ENCODE results near the gene ADAMTSL3. TPM values are rescaled to one million over a fixed set of nuclear protein-coding genes. Genes with fewer than 3 reads are reported as not detected.
"Not testable (repeated sequence)": the region's sequence is repeated elsewhere in the genome, so short reads cannot be mapped to it uniquely, and the experiment has no call there.

The ADAMTSL3 gene
- total RNA-seq, 1 donor from 2014 or later: 11.6 TPM

GRCh38 chr15:84010246-84010645 is 356.3 kb downstream of the ADAMTSL3 start:
- DNase-seq (ENCODE audit: low spot score): no peak

- no peak for DNase-seq (ENCODE audit: low spot score)
Measured at GRCh38 chr15:84016371-84016770, 362.4 kb downstream of the ADAMTSL3 start.

- DNase-seq (ENCODE audit: low spot score): no peak
Measured at GRCh38 chr15:84022516-84022915, 368.6 kb downstream of the ADAMTSL3 start.

- DNase-seq (ENCODE audit: low spot score): no peak
Measured at GRCh38 chr15:84023636-84024035, 369.7 kb downstream of the ADAMTSL3 start.

- DNase-seq (ENCODE audit: low spot score): no peak
Measured at GRCh38 chr15:84033793-84034553, 380.1 kb downstream of the ADAMTSL3 start.

GRCh38 chr15:84034578-84035398 is 380.9 kb downstream of the ADAMTSL3 start:
- peak; percentile 38 for DNase-seq (ENCODE audit: low spot score)

- peak; percentile 94 for DNase-seq (ENCODE audit: low spot score)
Measured at GRCh38 chr15:84035399-84035766, 381.5 kb downstream of the ADAMTSL3 start.

GRCh38 chr15:84037301-84037700 is 383.4 kb downstream of the ADAMTSL3 start:
- no peak for DNase-seq (ENCODE audit: low spot score)

- not testable (repeated sequence) for DNase-seq (ENCODE audit: low spot score)
Measured at GRCh38 chr15:84042434-84043056, 388.6 kb downstream of the ADAMTSL3 start.

- DNase-seq (ENCODE audit: low spot score): no peak
Measured at GRCh38 chr15:84046064-84046637, 392.2 kb downstream of the ADAMTSL3 start.

- not testable (repeated sequence) for DNase-seq (ENCODE audit: low spot score)
Measured at GRCh38 chr15:84049480-84049879, 395.6 kb downstream of the ADAMTSL3 start.

GRCh38 chr15:84050076-84050475 is 396.2 kb downstream of the ADAMTSL3 start:
- DNase-seq (ENCODE audit: low spot score): peak; percentile 7

- DNase-seq (ENCODE audit: low spot score): not testable (repeated sequence)
Measured at GRCh38 chr15:84051146-84051545, 397.2 kb downstream of the ADAMTSL3 start.

GRCh38 chr15:84054544-84054943 is 400.6 kb downstream of the ADAMTSL3 start:
- not testable (repeated sequence) for DNase-seq (ENCODE audit: low spot score)

- no peak for DNase-seq (ENCODE audit: low spot score)
Measured at GRCh38 chr15:84057714-84058331, 403.9 kb downstream of the ADAMTSL3 start.

- DNase-seq (ENCODE audit: low spot score): not testable (repeated sequence)
Measured at GRCh38 chr15:84063674-84064073, 409.8 kb downstream of the ADAMTSL3 start.

GRCh38 chr15:84068674-84069073 is 414.8 kb downstream of the ADAMTSL3 start:
- DNase-seq (ENCODE audit: low spot score): not testable (repeated sequence)

- not testable (repeated sequence) for DNase-seq (ENCODE audit: low spot score)
Measured at GRCh38 chr15:84078038-84078437, 424.1 kb downstream of the ADAMTSL3 start.

- not testable (repeated sequence) for DNase-seq (ENCODE audit: low spot score)
Measured at GRCh38 chr15:84079325-84079884, 425.5 kb downstream of the ADAMTSL3 start.

GRCh38 chr15:84079885-84080777 is 426.2 kb downstream of the ADAMTSL3 start:
- peak; percentile 48 for DNase-seq (ENCODE audit: low spot score)
